ENCODE results near the gene DCST1. TPM values are rescaled to one million over a fixed set of nuclear protein-coding genes. Genes with fewer than 3 reads are reported as not detected.

The DCST1 gene
- total RNA-seq, 1 donor from 2014 or later = not detected

DNA sequence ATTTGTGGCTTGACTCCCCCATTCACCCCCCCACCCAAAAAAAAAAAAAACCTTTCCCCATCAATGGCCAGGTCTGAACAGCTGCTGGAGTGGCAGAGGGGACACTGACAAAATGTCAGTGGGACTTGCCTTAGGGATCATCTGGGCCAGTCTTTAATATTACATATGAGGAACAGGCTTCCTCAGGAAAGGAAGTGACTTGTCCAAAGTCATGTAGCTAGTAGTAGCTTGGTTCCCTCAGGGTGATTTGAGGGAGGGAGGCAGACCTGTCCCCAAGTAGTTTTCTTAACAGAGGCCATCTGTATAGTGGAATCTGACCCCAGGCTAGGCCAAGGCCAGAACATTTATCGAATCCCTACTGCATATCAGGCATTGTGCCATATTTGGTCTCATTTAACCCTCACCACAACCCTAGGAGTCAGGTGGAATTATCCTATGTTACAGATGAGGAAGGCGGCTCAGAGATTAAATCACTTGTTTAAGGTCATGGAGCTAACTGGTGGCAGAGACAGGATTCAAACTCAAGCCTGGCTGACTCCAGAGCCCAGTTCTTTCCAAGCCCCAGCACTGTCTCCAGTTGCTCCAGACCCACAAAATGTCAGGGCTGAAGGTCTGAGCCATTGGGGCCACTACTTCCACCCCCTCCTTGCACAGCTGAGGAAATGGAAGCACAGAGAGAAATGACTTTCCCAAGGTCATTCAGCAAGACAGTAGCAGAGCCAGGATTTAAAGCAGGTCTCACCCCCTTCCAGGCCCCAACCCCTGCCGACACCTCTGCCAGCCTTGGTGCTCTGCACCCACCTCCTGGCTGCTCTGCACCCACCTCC, 20.6 kb upstream of the DCST1 start:
- no peak for DNase-seq (ENCODE audit: low spot score)

DNA sequence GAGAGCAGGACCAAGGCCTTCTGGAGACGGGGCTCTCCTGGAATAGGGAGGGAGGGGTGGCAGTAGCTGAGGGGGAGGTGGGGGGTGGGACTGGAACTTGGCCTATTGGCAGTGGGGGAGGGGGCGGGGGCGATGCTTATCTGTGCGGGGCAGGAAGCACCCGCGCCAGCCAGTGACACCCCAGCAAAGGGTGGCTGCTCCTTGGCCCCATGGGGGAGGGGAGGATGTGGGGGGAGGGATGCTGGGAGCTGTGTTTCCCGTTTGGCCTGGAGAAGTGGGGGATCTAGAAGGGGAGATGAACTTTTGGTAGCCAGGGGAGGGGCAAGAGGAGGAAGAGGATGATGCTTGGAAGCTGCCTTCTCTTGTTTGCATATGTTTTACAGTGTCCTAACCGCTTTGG, 20.0 kb upstream of the DCST1 start:
- DNase-seq (ENCODE audit: low spot score) = no peak

DNA sequence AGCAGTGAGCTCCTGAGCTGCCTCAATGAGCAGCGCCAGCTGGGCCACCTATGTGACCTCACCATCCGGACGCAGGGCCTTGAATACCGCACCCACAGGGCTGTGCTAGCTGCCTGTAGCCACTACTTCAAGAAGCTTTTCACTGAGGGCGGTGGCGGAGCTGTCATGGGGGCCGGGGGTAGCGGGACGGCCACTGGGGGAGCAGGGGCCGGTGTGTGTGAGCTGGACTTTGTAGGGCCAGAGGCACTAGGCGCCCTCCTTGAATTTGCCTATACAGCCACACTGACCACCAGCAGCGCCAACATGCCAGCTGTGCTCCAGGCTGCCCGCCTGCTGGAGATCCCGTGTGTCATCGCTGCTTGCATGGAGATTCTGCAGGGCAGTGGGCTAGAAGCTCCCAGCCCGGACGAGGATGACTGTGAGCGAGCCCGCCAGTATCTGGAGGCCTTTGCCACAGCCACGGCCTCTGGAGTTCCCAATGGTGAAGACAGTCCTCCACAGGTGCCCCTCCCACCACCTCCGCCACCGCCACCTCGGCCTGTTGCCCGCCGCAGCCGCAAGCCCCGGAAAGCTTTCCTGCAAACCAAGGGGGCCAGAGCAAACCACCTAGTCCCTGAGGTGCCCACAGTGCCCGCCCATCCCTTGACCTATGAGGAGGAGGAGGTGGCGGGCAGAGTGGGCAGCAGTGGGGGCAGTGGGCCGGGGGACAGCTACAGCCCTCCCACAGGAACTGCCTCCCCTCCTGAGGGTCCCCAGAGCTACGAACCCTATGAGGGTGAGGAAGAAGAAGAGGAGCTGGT, 18.7 kb upstream of the DCST1 start:
- no peak for DNase-seq (ENCODE audit: low spot score)

DNA sequence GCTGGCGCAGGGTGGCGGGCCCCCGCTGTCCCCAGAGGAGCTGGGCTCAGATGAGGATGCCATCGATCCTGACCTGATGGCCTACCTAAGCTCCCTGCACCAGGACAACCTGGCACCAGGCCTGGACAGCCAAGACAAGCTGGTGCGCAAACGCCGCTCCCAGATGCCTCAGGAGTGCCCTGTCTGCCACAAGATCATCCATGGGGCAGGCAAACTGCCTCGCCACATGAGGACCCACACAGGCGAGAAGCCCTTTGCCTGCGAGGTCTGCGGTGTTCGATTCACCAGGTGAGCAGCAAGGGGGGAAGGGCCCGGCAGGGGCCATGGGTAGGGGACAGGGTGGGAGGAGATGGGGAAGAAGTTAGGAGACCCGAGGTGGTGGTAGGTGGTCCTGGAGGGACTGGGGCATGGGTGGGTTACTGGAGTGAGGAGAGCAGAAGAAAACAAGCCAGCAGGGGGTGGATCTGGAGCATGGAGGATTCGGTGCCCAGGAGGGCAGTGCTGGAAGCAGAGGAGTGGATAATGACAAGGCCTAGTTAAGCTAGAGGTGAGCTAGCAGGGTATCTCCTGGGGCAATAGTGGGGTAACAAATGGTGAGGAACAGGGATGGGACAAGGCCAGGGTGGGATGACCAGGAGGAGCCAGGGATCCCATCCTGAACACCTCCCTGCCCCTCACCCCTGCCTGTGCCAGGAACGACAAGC, 17.9 kb upstream of the DCST1 start:
- DNase-seq (ENCODE audit: low spot score) = no peak

DNA sequence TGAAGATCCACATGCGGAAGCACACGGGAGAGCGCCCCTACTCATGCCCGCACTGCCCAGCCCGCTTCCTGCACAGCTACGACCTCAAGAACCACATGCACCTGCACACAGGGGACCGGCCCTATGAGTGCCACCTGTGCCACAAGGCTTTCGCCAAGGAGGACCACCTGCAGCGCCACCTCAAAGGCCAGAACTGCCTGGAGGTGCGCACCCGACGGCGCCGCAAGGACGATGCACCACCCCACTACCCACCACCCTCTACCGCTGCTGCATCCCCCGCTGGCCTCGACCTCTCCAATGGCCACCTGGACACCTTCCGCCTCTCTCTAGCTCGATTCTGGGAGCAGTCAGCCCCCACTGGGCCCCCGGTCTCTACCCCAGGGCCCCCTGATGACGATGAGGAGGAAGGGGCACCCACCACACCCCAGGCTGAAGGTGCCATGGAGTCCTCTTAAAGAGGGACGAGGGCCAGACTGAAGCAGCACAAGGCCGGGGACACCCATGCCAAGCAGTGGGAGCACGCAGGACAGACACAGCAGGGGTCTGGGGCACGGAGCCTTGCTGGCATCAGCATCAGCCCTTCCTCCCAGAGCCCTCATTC, 17.3 kb upstream of the DCST1 start:
- no peak for DNase-seq (ENCODE audit: low spot score)

DNA sequence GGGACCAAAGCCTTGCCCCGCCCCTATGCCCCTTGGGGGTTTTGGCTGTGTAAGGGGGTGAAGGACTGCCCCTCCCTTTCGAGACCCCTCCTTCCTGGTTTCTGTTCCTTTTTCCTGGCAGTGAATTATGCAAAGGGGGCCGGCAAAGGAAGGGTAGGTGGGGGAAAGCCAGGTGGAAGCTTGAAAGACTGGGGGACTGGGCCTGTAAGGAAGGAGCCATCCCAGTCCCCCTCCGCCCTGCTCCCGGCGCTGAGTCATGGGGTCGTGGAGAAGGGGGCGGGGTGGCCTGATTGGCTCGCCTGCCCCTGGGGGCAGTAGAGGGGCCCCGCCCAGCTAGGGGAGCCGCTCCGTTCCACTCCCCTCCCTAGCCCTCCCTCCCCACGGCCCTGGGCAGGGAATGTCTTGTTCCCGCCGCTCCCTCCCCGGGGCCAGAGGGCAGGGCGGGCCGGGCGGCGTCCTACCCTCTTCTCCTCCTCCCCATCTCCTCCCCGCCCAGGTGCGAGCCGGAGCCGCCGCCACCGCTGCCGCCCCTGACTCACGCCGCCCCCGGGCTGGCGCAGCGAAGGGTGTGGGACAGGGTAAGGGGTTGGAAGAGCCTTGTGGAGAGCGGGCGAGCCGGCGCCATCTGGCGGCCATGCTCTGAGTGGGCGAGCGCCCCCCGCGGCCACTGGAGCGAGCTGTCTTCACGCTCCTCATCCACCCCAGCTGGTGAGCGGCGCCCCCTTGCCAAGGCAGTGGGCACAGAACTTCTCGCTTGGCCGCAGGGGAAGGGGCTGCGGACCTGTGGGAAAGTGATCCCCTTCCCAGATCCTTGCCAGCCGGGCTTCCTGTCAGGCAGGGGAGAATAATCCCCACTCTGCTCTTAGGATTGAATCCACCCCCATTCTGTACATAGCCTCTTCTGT, 16.3 kb upstream of the DCST1 start:
- peak; percentile 94 for DNase-seq (ENCODE audit: low spot score)

DNA sequence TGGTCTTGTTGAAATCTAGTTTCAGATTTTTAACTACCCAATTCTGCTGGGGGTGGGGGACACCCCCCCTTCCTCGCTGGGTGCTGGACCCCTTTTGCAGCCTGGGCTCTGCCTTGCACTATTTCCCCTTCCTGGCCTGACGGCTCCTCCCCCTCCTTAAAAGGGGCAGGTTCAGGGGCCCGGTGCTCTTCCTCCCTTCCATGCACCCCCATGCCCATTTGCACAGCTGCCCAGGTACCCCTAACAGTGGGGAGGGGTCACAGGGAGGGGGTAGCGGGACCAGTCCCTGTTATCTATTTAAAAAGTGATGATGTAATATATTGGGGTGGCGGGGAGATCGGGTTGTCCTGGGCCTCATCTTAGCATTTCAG, 15.7 kb upstream of the DCST1 start:
- DNase-seq (ENCODE audit: low spot score) = no peak

DNA sequence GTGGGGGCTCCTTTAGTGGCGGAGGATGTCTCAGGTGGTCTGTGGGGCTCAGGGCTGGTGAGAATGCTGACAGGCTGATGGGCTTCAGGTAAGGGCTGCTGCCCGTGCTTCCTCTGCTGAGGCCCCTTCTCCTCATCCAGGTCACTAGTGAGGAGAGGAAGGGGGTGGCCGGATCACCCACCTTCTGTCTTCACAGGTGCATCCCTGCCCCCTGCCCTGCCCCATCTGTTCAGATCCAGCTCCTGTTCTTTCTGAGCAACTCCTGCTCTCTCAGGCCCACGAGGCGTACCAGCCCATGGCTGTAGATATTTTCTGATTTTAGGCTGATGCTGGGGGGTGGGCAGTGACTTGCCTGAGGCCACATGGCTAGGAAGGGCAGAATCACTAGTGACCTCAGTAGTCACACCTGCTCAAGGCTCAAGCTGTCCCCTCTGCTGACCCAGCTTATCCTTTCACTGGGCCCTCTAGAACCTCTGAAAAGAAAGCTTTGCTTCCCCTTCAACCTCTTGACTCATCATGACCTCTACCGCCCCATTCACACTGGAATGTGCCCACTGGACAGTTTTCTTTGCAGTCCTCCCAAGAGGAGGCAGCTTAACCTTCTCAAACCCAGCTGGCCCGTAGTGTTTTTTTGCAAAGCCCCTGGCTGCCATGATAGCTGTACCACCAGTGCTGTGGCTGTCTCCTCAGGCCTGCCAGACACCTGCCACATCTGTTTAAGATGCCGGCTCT, 14.8 kb upstream of the DCST1 start:
- DNase-seq (ENCODE audit: low spot score) = no peak

DNA sequence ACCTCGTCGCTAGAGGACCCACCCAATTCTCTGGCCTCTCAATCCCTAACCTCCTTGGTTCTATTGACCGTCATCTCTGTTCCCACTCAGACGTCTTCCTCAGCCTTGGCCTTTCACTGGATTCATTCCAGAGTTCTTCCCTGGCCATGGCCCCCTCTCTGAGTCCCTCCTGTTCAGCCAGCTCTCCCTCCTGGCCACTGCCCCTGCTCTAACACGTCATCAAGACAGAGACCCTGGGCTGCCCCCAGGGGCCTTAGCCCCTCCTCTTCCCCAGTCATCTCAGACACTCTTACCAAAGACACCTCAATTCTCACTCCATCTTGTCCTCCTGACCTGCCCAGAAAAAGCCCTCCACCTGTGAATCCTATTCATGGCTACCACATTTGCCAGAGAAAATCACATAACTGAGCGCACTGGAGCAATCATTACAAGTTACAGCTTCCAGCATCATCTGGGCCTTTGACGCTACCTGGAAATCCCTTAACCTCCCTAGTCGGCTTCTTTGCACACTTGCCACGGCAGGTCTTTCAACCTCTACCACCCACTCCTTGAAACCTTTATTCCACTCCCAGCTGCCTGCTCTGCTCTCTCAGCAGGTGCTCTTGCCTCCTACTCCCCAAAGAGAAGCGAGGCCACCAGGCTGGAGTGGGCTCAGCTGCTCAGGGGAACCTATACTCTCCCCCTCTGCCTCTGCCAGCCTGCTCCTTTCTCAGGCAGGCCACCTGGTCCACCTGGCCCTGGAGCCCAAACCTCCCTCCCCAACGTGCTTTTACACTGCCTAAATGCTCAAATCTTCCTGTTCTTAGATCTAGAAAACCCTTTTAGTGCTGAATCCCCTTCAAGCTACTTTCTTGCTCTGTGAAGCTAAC, 14.0 kb upstream of the DCST1 start:
- no peak for DNase-seq (ENCODE audit: low spot score)

DNA sequence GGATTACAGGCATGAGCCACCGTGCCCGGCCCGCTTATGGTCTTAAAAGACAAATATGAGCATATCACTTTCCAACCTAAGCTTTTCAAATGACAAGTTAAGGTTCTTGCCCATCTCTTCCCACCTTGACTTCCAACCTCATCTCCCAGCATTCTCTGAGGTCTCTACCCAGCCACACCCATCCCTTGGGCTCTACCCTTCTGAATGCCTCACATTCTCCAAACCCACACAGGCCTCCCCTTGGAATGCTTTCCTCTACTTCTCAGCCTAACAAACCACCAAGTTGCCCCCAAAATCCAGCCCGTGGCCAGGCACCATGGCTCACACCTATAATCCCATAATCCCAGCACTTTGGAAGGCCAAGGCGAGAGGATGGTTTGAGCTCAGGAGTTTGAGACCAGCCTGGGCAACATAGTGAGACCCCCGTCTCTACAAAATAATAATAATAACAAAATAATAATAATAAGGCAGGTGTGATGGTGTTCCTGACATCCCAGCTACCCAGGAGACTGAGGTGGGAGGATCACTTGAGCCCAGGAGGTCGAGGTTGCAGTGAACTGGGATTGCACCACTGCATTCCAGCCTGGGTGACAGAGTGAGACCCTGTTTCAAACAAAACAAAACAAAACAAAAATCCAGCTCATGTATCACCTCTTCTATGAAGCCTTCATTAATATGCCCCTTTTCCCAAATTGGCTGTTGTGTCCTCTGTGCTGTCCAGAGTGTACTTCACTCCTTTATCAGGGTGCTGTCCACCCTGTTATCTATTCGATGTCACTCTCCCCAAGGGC, 11.3 kb upstream of the DCST1 start:
- no peak for DNase-seq (ENCODE audit: low spot score)

DNA sequence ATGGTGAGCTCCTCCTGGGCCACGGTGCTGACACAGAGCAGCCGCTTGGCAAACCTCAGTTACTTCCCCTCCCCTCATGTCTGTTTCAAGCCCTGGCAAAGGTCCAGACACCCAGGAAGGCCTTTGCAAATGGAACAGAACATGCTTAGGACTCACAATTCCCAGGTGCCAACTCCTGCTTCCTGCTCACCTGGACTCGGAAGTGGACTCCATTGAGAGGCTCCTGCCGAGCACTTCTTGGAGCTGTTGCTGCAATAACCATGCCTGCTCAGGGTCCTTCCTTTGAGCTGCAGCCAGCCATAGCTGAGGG, 10.7 kb upstream of the DCST1 start:
- no peak for DNase-seq (ENCODE audit: low spot score)

DNA sequence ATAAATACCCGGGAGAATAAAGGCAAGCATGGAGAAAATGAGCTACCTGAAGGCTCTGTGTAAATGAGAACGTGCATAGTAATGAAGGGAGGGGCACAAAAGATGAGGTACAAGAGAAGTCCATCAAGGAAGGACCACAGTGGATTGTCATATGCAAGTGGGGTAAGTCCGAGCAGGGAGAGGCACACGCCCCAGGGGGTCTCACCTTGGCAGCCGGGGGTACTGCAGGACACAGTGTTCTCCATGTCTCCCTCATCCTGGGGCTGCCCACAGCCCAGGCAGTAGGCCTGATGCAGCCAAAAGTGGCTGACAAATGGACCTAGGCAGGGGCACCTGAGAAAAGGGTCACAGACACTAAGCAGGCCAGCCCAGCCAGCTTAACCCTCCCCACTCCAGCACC, 10.0 kb upstream of the DCST1 start:
- no peak for DNase-seq (ENCODE audit: low spot score)

DNA sequence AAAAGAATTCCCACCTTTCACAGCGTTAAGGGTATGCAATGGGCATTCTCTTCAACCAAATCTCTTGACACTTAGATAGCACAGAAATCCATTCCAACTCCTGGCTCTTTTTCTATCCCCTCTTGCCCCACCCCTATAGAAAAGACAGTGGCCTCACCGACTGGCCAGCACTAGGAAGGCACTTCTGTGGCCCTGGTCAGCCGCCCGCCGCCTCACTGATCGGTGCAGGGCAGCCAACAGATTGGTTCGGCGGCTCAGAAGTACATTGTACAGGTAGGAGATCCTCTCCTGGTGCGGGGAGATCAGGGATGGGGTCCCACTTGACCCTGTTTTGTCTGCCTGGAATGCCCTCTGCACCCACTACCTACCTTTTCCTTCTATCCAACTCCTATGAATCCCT, 9.3 kb upstream of the DCST1 start:
- DNase-seq (ENCODE audit: low spot score) = no peak

DNA sequence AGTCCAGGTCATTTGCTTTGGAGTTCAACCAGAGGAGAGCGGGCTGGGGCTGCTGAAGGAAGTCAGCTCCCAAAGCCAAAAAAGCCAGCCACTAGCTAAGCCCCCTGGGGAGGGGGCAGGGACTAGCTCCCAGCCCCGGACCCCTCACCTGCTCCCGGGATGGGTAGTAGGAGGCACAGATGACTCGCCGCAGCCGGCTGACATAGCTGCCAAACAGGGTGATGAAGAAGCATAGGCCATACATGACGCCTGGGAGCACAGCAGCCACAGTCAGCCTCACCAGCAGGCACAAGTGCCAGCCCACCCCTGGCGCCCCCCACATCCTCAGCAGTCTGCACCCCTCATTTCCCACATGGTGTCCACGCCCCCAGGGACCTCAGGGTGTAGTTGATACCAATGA, 7.5 kb upstream of the DCST1 start:
- no peak for DNase-seq (ENCODE audit: low spot score)

DNA sequence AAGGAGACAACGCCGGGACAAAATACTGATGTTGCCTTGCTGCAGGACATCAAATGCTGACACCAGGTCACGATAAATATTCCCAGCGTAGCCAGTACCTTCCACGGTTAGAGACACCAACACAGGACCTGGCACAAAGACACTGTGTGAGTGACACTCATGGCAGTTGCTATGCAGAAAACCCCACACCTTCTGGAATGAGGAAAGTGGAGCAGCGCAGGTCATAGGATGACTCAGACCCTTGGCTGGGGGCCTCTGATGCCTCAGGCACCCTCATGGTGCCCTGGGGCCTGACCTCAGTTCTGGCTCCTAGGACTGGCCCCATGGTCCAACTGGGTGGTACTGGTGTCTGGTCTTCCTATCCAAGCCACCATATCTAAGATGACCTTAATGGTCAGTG, 7.0 kb upstream of the DCST1 start:
- DNase-seq (ENCODE audit: low spot score) = no peak

DNA sequence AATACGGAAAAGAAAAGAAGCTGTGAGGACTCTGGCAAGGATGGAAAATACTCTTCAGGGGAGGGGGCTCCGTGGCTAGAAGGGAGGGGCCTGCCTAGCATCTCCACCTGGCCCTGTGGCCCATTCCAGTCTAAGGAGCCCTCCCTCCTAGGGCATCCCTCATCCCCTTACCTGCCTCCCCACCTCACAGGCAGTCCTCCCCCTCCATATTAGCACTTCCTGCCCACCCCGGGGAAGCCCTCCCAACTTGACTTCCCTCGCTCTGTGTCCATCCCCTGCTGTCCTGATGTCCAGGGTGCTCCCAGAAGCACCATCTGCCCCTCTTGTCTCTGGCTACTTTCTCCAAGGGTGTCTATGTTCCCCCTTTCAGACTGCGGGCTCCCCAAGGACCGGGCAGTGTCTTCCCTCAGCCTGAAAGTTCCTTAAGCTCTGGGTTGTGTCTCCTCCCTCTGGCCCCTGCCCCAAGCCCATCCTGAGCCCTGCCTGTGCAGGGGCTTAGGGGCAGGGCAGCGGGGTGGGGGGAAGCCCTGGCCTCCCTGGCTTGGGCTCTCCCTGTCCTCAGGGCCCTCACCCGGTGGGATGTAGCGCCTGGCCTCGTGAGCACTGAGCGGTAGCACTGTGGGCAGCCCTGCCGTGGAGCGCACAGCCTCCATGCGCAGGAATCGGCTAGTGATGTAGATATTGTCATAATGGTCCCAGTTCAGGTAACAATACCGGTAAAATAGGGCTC, 3.9 kb upstream of the DCST1 start:
- no peak for DNase-seq (ENCODE audit: low spot score)

DNA sequence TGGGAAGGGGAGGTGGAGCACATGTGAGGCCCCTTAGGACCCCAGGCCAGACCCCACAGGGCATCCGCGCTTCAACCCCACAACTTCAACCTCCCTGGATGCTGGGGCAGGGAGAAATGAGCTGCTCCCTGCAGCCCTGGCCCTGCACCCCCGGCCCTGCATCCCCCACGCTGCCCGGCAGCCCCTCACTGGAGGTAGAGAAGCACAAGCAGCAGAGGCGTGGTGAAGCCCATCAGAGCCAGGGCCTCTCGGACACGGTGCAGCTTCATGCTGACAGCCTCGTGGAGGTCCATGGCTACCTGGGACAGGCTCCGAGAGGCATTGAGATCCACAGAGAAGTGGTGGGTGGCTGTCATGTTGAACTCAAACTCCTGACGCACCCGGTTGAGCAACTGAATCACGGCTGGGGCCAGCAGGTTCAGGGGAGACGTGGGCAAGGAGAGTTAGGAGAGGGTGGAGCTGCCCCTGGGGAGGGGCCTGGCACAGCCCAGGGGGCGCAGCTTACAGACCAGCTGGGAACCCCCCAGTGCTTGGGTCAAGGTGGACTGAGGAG, 3.3 kb upstream of the DCST1 start:
- no peak for DNase-seq (ENCODE audit: low spot score)

DNA sequence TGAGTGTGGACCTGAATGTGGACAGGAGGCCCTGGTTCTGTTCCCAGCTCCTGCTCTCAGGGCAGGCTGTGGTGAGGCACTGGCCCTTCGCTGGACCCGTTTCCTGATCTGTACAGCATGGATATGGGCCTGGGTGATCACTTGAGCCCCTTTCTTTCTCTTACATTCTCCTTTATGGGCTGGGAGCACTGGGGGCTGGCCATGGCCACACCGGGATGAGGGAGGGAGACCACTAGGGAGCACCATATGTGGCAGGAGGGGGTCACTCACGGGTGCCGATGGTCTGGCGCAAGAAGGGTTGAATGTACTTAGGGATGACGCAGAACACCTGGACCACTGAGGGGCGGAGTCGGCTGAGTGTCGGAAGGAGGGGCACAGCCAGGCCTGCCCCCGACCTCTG, 2.7 kb upstream of the DCST1 start:
- DNase-seq (ENCODE audit: low spot score) = no peak

All from ureter (tissue), 1 donor.